HepG2 (cell line): ENCODE data around the gene RNF213. TPM values are rescaled to one million over a fixed set of nuclear protein-coding genes. Genes with fewer than 3 reads are reported as not detected.

Experiments used
- ATAC-seq: fragments of 200-7000 bp; cut with Tn5 transposase; 3 replicates; pipeline ENCODE4 v1.9.1; 2020; ENCODE audit warnings: mild to moderate bottlenecking, moderate library complexity
- BruUV-seq: library from RNA; stranded (reverse); fragments of 400-500 nt; replicated peaks from 2 replicates; lab custom pipeline; 2021; lab: Mats Ljungman, UMichigan
- CTCF ChIA-PET: fragments of 300-600 bp; formaldehyde crosslinking; extraction: SDS; loops from one replicate; lab custom pipeline; 2021; ENCODE audit warnings: low total read pairs, inconsistent platforms, low intra/inter-chr PET ratio; lab: Yijun Ruan, JAX
- POLR2A ChIA-PET: fragments of 350-600 bp; sonication (Branson Sonifier 250); formaldehyde crosslinking; loops from one replicate; lab custom pipeline; 2020; ENCODE audit warnings: antibody characterized with exemption, inconsistent platforms; lab: Yijun Ruan, JAX
- DNase-seq: peaks from one replicate; pipeline ENCODE4 v3.0.0-alpha.2; 2015; ENCODE audit warnings: low spot score
- FAIRE-seq: peaks from 3 replicates; lab custom pipeline; 2011; peaks lifted over from hg19 to GRCh38; lab: Jason Lieb, UNC
- H2AFZ ChIP-seq: one replicate; pipeline ENCODE4 v1.6.1; 2011; ENCODE audit warnings: low read length, inconsistent platforms
- H3K27ac ChIP-seq: fragments of 300-600 bp; 3 replicates; pipeline ENCODE4 v1.8.0; 2011; ENCODE audit warnings: mixed run types, mild to moderate bottlenecking, mixed read lengths, low read length, inconsistent platforms; ENCODE audit not compliant: insufficient read depth; ENCODE audit errors: extremely low read length
- H3K27me3 ChIP-seq, 2 experiments: fragments of 200-600 bp in 1 of 2; 2 replicates in 1 of 2; 3 replicates in 1 of 2; pipeline versions ENCODE4 v1.6.0 to v1.8.0; 2011; ENCODE audit warnings: low read length in 2 of 2, mild to moderate bottlenecking in 2 of 2, moderate library complexity in 2 of 2, inconsistent platforms in 1 of 2; ENCODE audit not compliant: insufficient read depth in 2 of 2, control insufficient read depth in 1 of 2
- H3K36me3 ChIP-seq, 2 experiments: fragments of 200-600 bp in 1 of 2; replicated peaks in 1 of 2; 2 replicates in 1 of 2; 3 replicates in 1 of 2; pipeline versions ENCODE4 v1.5.1 to v1.8.0; 2011; ENCODE audit warnings: low read length in 2 of 2, inconsistent platforms in 1 of 2; ENCODE audit not compliant: insufficient read depth in 2 of 2, control insufficient read depth in 1 of 2
- H3K4me1 ChIP-seq: 2 replicates; pipeline ENCODE4 v1.5.1; 2012; ENCODE audit warnings: low read length, inconsistent platforms; ENCODE audit not compliant: insufficient read depth
- H3K4me2 ChIP-seq: 2 replicates; pipeline ENCODE4 v1.6.0; 2011; ENCODE audit warnings: low read depth, low read length, inconsistent platforms
- H3K4me3 ChIP-seq, 3 experiments: fragments of 200-600 bp in 1 of 3; sonication (generic), shearing (Covaris generic) in 1 of 3; replicated peaks in 1 of 3; 2 replicates each; pipeline ENCODE4 v1.5.1; 2011 to 2016; ENCODE audit warnings: low read length in 3 of 3, inconsistent platforms in 2 of 3, low read depth in 2 of 3, mild to moderate bottlenecking in 2 of 3, control low read depth in 1 of 3, mixed read lengths in 1 of 3; ENCODE audit not compliant: insufficient read depth in 1 of 3
- H3K79me2 ChIP-seq: one replicate; pipeline ENCODE4 v1.6.1; 2011; ENCODE audit warnings: low read length, inconsistent platforms; ENCODE audit not compliant: insufficient read depth
- H3K9ac ChIP-seq: 2 replicates; pipeline ENCODE4 v1.6.0; 2011; ENCODE audit warnings: mild to moderate bottlenecking, low read depth, low read length, inconsistent platforms; ENCODE audit not compliant: insufficient read depth
- H3K9me3 ChIP-seq: 2 replicates; pipeline ENCODE4 v1.5.1; 2012; ENCODE audit warnings: mild to moderate bottlenecking, low read length
- H4K20me1 ChIP-seq: 2 replicates; pipeline ENCODE4 v1.6.0; 2011; ENCODE audit warnings: inconsistent platforms, mild to moderate bottlenecking, low read length, moderate library complexity; ENCODE audit not compliant: insufficient read depth
- ATF2 ChIP-seq: sonication (generic); formaldehyde crosslinking; IDR thresholded peaks from 2 replicates; pipeline ENCODE4 v1.4.0; 2020; ENCODE audit warnings: missing genetic modification reagents
- BRCA1 ChIP-seq: sonication (generic); formaldehyde crosslinking; IDR thresholded peaks from 2 replicates; pipeline ENCODE4 v1.4.0; 2020; ENCODE audit warnings: missing genetic modification reagents
- CENPX ChIP-seq: sonication (generic); formaldehyde crosslinking; IDR thresholded peaks from 2 replicates; pipeline ENCODE4 v1.9.0; 2021; ENCODE audit warnings: mild to moderate bottlenecking, missing genetic modification reagents, moderate library complexity
- CHCHD3 ChIP-seq: sonication (generic); formaldehyde crosslinking; IDR thresholded peaks from 2 replicates; pipeline ENCODE4 v1.8.0; 2022; ENCODE audit warnings: mild to moderate bottlenecking, missing genetic modification reagents, moderate library complexity
- FOXC1 ChIP-seq: sonication (generic); formaldehyde crosslinking; IDR thresholded peaks from 2 replicates; pipeline ENCODE4 v1.8.0; 2022; ENCODE audit warnings: mild to moderate bottlenecking, missing genetic modification reagents, borderline replicate concordance
- IRF1 ChIP-seq: sonication (generic); formaldehyde crosslinking; IDR thresholded peaks from 2 replicates; pipeline ENCODE4 v1.4.0; 2020; ENCODE audit warnings: low read depth, mild to moderate bottlenecking, missing genetic modification reagents
- KLF9 ChIP-seq: IDR thresholded peaks from 2 replicates; pipeline ENCODE4 v1.6.1; 2016; ENCODE audit warnings: low read depth
- NFIB ChIP-seq: sonication (generic); formaldehyde crosslinking; IDR thresholded peaks from 2 replicates; pipeline ENCODE4 v1.9.0; 2021; ENCODE audit warnings: missing genetic modification reagents, mild to moderate bottlenecking, borderline replicate concordance
- POGK ChIP-seq: sonication (generic); formaldehyde crosslinking; conservative IDR thresholded peaks from 2 replicates; pipeline ENCODE4 v1.8.0; 2022; ENCODE audit warnings: mild to moderate bottlenecking, moderate library complexity, missing genetic modification reagents
- STAG1 ChIP-seq: sonication (generic); formaldehyde crosslinking; IDR thresholded peaks from 2 replicates; pipeline ENCODE4 v1.4.0; 2020; ENCODE audit warnings: missing genetic modification reagents
- whole genome bisulfite sequencing: methylation state at CpG from one replicate; pipeline ENCODE4 v1.1.6; 2017; ENCODE audit warnings: low lambda C conversion rate; 5-methylcytosine and 5-hydroxymethylcytosine counted together
- in situ Hi-C: cut with HindIII; loops from 2 replicates; pipeline ENCODE4 v1.10.0; 2017; ENCODE audit warnings: low pct_unique_long_range_greater_than_20kb; ENCODE audit not compliant: extremely low pct_ligation_motif_present
- intact Hi-C: fragments of 100-400 bp; cut with micrococcal nuclease; formaldehyde crosslinking; loops from one replicate; pipeline ENCODE4 v1.10.0; 2022; ENCODE audit not compliant: unreplicated experiment
- polyA plus RNA-seq, 8 experiments: library from polyadenylated mRNA; depleted of rRNA in 3 of 8; stranded (reverse) in 7 of 8; unstranded in 1 of 8; fragments of >200 nt; fragmentation: Illumina TruSeq in 4 of 8; extraction: Trizol in 4 of 8; gene quantifications; 2 replicates each; pipeline versions ENCODE4 v1.2.1 to v1.2.3, GENCODE V29; 2011 to 2016; ENCODE audit warnings: low read depth in 4 of 8, missing spikeins in 1 of 8, mixed read lengths in 1 of 8; ENCODE audit not compliant: insufficient read depth in 1 of 8
- total RNA-seq, 5 experiments: library from RNA; depleted of rRNA; stranded (reverse); fragments of >200 nt; fragmentation: Illumina TruSeq; extraction: Trizol; gene quantifications; 2 replicates each; pipeline ENCODE4 v1.2.3, GENCODE V29; 2016; ENCODE audit warnings: low read depth in 1 of 5
- TF ChIP-seq, protein P1 (sequence below): sonication (generic); formaldehyde crosslinking; IDR thresholded peaks from 2 replicates; pipeline ENCODE4 v1.8.0; 2022; ENCODE audit warnings: low read depth, missing genetic modification reagents
- TF ChIP-seq, protein P2 (sequence below): sonication (generic); formaldehyde crosslinking; IDR thresholded peaks from 2 replicates; pipeline ENCODE4 v1.4.0; 2020; ENCODE audit warnings: missing genetic modification reagents; ENCODE audit errors: not compliant biosample characterization

Gene RNF213
- total and polyA plus RNA-seq, 2 of the 13 experiments (the other 11 are each of a cell fraction or from before 2014, with no cell fraction given), result 38.6 to 38.7 TPM

GRCh38 chr17:80388175-80388574 is 127.5 kb downstream of the RNF213 start:
- H3K9me3 ChIP-seq, result no peaks in the 10 kb centered on the region
- H3K27me3 ChIP-seq, result no peaks in the 10 kb centered on the region
- no peak overlapping the region for H3K4me2 ChIP-seq
- BruUV-seq, result no TSS peak
- H3K4me3 ChIP-seq, result no peak overlapping the region
- H2AFZ ChIP-seq, result no peak overlapping the region
- POLR2A ChIA-PET, result no interaction called here
- 96% methylated on average over 15 of the region's 15 CpGs for WGBS
- intact Hi-C loops (no loop called here), in situ Hi-C loops (no loop called here)
- ATAC-seq (no peak), FAIRE-seq (no peak), DNase-seq (no peak)
- peaks cover 36 to 62% of the 10 kb centered on the region in 2 experiments for H3K36me3 ChIP-seq
- no peaks in the 10 kb centered on the region for H3K79me2 ChIP-seq
- peak; percentile 19; the same call in 1 of the 2 replicates for TF ChIP-seq STAG1 (CRISPR knock-in tag)
- no peak for TF ChIP-seq POGK (CRISPR knock-in tag)
- CTCF ChIA-PET, result no interaction called here
- H4K20me1 ChIP-seq, result no peaks in the 10 kb centered on the region; the same call in 1 of the 2 replicates
- no peaks in the 10 kb centered on the region for H3K4me1 ChIP-seq
- no peak overlapping the region for H3K9ac ChIP-seq
- H3K27ac ChIP-seq, result no peak overlapping the region

DNA sequence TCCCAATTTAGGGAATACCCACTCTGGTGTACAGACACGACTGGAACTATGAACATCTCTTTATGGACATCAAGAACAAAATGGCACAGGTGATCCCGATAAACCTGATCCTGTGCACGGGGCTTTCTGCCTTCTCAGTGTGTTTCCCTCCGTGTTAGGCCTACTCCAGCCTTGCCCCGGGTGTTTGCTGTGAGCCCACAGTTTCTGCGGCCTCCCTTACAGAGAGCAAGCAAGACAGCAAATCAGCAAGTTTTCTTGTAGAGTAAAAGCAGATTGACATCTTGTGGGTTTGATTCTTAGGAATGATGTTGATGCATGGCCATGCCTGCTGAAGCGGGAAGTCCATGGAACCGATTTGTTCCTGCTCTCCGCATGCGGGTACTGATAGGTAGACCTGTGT is 127.9 kb downstream of the RNF213 start:
- BruUV-seq, result no TSS peak
- intact Hi-C loops, result no loop called here
- no peaks in the 10 kb centered on the region for H3K79me2 ChIP-seq
- H3K9me3 ChIP-seq, result no peaks in the 10 kb centered on the region
- ChIA-PET CTCF (no interaction called here), POLR2A (no interaction called here)
- no peak overlapping the region for H3K4me3 ChIP-seq
- in situ Hi-C loops, result no loop called here
- H3K27me3 ChIP-seq, result no peaks in the 10 kb centered on the region
- FAIRE-seq, result no peak
- DNase-seq, result no peak
- H3K36me3 ChIP-seq, result peaks cover 36 to 60% of the 10 kb centered on the region in 2 experiments
- no peak overlapping the region for H2AFZ ChIP-seq
- no peak overlapping the region for H3K4me2 ChIP-seq
- H3K27ac ChIP-seq, result no peak overlapping the region
- 93% methylated on average over 10 of the region's 10 CpGs for WGBS
- no peak overlapping the region for H3K9ac ChIP-seq
- no peak for ATAC-seq
- H4K20me1 ChIP-seq, result no peaks in the 10 kb centered on the region; the same call in 1 of the 2 replicates
- H3K4me1 ChIP-seq, result no peaks in the 10 kb centered on the region
- TF ChIP-seq IRF1 (CRISPR knock-in tag) (no peak), FOXC1 (no peak), CHCHD3 (CRISPR knock-in tag) (no peak), BRCA1 (CRISPR knock-in tag) (no peak), NFIB (no peak), ATF2 (CRISPR knock-in tag) (no peak), CENPX (no peak), KLF9 (CRISPR knock-in tag) (no peak)
- TF ChIP-seq, protein P1, sequence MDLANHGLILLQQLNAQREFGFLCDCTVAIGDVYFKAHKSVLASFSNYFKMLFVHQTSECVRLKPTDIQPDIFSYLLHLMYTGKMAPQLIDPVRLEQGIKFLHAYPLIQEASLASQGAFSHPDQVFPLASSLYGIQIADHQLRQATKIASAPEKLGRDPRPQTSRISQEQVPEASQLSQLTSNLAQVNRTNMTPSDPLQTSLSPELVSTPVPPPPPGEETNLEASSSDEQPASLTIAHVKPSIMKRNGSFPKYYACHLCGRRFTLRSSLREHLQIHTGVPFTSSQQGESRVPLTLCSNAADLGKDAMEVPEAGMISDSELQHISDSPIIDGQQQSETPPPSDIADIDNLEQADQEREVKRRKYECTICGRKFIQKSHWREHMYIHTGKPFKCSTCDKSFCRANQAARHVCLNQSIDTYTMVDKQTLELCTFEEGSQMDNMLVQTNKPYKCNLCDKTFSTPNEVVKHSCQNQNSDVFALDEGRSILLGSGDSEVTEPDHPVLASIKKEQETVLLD (CRISPR knock-in tag), result no peak
- TF ChIP-seq, protein P2, sequence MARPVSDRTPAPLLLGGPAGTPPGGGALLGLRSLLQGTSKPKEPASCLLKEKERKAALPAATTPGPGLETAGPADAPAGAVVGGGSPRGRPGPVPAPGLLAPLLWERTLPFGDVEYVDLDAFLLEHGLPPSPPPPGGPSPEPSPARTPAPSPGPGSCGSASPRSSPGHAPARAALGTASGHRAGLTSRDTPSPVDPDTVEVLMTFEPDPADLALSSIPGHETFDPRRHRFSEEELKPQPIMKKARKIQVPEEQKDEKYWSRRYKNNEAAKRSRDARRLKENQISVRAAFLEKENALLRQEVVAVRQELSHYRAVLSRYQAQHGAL (CRISPR knock-in tag), result no peak
